NCI-H460 (cell line): ENCODE data around the gene NPW. TPM values are rescaled to one million over a fixed set of nuclear protein-coding genes. Genes with fewer than 3 reads are reported as not detected.
"Not testable (repeated sequence)": the region's sequence is repeated elsewhere in the genome, so short reads cannot be mapped to it uniquely, and the experiment has no call there.

Experiments used
- DNase-seq: peaks from one replicate; pipeline ENCODE4 v3.0.0-alpha.2; 2016; ENCODE audit warnings: low read depth; ENCODE audit errors: extremely low read depth
- total RNA-seq: library from RNA; depleted of rRNA; stranded (reverse); fragments of >200 nt; shearing (Covaris generic); gene quantifications from 2 replicates; pipeline ENCODE4 v1.2.3, GENCODE V29; 2014

Gene NPW
- total RNA-seq, 1 experiment from 2014 or later = 3.4 TPM

GRCh38 chr16:2033909-2034695, 14.5 kb downstream of the NPW start:
- not testable (repeated sequence) for DNase-seq

- no peak for DNase-seq
Observed at GRCh38 chr16:2034696-2035430, 15.3 kb downstream of the NPW start.

- DNase-seq = no peak
Observed at GRCh38 chr16:2035431-2036199, 16.0 kb downstream of the NPW start.

GRCh38 chr16:2036200-2036966, 16.8 kb downstream of the NPW start:
- no peak for DNase-seq

- no peak for DNase-seq
Observed at GRCh38 chr16:2037115-2037514, 17.5 kb downstream of the NPW start.

GRCh38 chr16:2037647-2038381, 18.2 kb downstream of the NPW start:
- DNase-seq = no peak

- DNase-seq = no peak
Observed at GRCh38 chr16:2038382-2039231, 19.0 kb downstream of the NPW start.

GRCh38 chr16:2039274-2040031, 19.9 kb downstream of the NPW start:
- no peak for DNase-seq

- no peak for DNase-seq
Observed at GRCh38 chr16:2040041-2040786, 20.6 kb downstream of the NPW start.

GRCh38 chr16:2040787-2041522, 21.4 kb downstream of the NPW start:
- DNase-seq = no peak

GRCh38 chr16:2042171-2042985, 22.8 kb downstream of the NPW start:
- DNase-seq = no peak

- DNase-seq = no peak
Observed at GRCh38 chr16:2042986-2043666, 23.5 kb downstream of the NPW start.

- no peak for DNase-seq
Observed at GRCh38 chr16:2043667-2044451, 24.3 kb downstream of the NPW start.

GRCh38 chr16:2044541-2044940, 25.0 kb downstream of the NPW start:
- DNase-seq = no peak
